ENCODE measurements around the gene PIAS3.

The PIAS3 gene

GRCh38 chr1:145891587-145892485, 33.0 kb upstream of the PIAS3 start (continued):
- no peak for TF ChIP-seq ZBTB49 (tag by site-specific recombination; IDR thresholded peaks at IDR 0.05; ENCODE audit: low read depth)
- no peak for TF ChIP-seq GLI2 (tag by site-specific recombination; IDR thresholded peaks at IDR 0.05; ENCODE audit: borderline replicate concordance, low read depth)
- no peak for TF ChIP-seq ZNF169 (tag by site-specific recombination; IDR thresholded peaks at IDR 0.05)
- no peak for TF ChIP-seq ZNF132 (tag by site-specific recombination; IDR thresholded peaks at IDR 0.05; ENCODE audit: borderline replicate concordance)
- no peak for TF ChIP-seq ZNF211 (tag by site-specific recombination; IDR thresholded peaks at IDR 0.05; ENCODE audit: low read depth)
- TF ChIP-seq ZEB2 (tag by site-specific recombination; IDR thresholded peaks at IDR 0.05) = peak; percentile 73
- no peak for TF ChIP-seq ZNF776 (tag by site-specific recombination; IDR thresholded peaks at IDR 0.05; ENCODE audit: borderline replicate concordance)
- TF ChIP-seq ZIC2 (tag by site-specific recombination; IDR thresholded peaks at IDR 0.05) = peak; percentile 69
- no peak for TF ChIP-seq YY2 (tag by site-specific recombination; IDR thresholded peaks at IDR 0.05)
- no peak for TF ChIP-seq ZNF302 (tag by site-specific recombination; IDR thresholded peaks at IDR 0.05; ENCODE audit: low read depth)
- peak; percentile 68; the same call in 1 of the 2 replicates for TF ChIP-seq INSM2 (tag by site-specific recombination; IDR thresholded peaks at IDR 0.05)
- no peak for TF ChIP-seq ZNF221 (tag by site-specific recombination; IDR thresholded peaks at IDR 0.05; ENCODE audit: borderline replicate concordance)
- TF ChIP-seq ZNF529 (tag by site-specific recombination; IDR thresholded peaks at IDR 0.05; ENCODE audit: insufficient replicate concordance) = no peak
- TF ChIP-seq PRDM10 (tag by site-specific recombination; IDR thresholded peaks at IDR 0.05) = peak; percentile 98
- TF ChIP-seq ZFP69B (tag by site-specific recombination; IDR thresholded peaks at IDR 0.05) = 0 out of 2 replicates have a peak, but pooled peaks have one; percentile 51
- no peak; the same call in 1 of the 2 replicates for TF ChIP-seq ZNF449 (tag by site-specific recombination; IDR thresholded peaks at IDR 0.05)
- TF ChIP-seq GLIS1 (tag by site-specific recombination; IDR thresholded peaks at IDR 0.05) = peak; percentile 89
- TF ChIP-seq BCL11B (tag by site-specific recombination; IDR thresholded peaks at IDR 0.05; ENCODE audit: low read depth) = no peak
- no peak for TF ChIP-seq ZNF707 (tag by site-specific recombination; IDR thresholded peaks at IDR 0.05)
- TF ChIP-seq ZNF138 (tag by site-specific recombination; IDR thresholded peaks at IDR 0.05; ENCODE audit: borderline replicate concordance) = no peak
- no peak for TF ChIP-seq ZNF121 (tag by site-specific recombination; IDR thresholded peaks at IDR 0.05)
- no peak for TF ChIP-seq ZNF10 (tag by site-specific recombination; IDR thresholded peaks at IDR 0.05)
- peak; percentile 95; the same call in 1 of the 2 replicates for TF ChIP-seq CTCF (tag by site-specific recombination; IDR thresholded peaks at IDR 0.05)
- TF ChIP-seq ZNF571 (tag by site-specific recombination; IDR thresholded peaks at IDR 0.05) = no peak
- TF ChIP-seq PATZ1 (tag by site-specific recombination; IDR thresholded peaks at IDR 0.05) = peak; percentile 95
- TF ChIP-seq SP3 (tag by site-specific recombination; IDR thresholded peaks at IDR 0.05) = no peak; the same call in 1 of the 2 replicates

All from HEK293 (cell line).